Mucosa of descending colon (tissue), 3 donors: ENCODE results near the gene BMP2K. TPM values are rescaled to one million over a fixed set of nuclear protein-coding genes. Genes with fewer than 3 reads are reported as not detected.

Experiments
- ATAC-seq: fragments of 200-7000 bp; cut with Tn5 transposase; one replicate; pipeline ENCODE4 v1.9.1; 2020; ENCODE audit warnings: mild to moderate bottlenecking, moderate library complexity
- DNase-seq, 3 donors: peaks; one replicate each; pipeline ENCODE4 v3.0.0-alpha.2; 2020
- H3K36me3 ChIP-seq: fragments of 200-600 bp; one replicate; pipeline ENCODE4 v1.8.0; 2021; ENCODE audit warnings: low read depth, mild to moderate bottlenecking
- H3K4me1 ChIP-seq: fragments of 200-600 bp; one replicate; pipeline ENCODE4 v1.8.0; 2021; ENCODE audit warnings: low read depth, mild to moderate bottlenecking
- H3K4me3 ChIP-seq: fragments of 200-600 bp; one replicate; pipeline ENCODE4 v1.8.0; 2021; ENCODE audit warnings: mild to moderate bottlenecking
- H3K9me3 ChIP-seq: fragments of 200-600 bp; one replicate; pipeline ENCODE4 v1.8.0; 2021; ENCODE audit warnings: mild to moderate bottlenecking
- CTCF ChIP-seq: fragments of 200-600 bp; IDR thresholded peaks from one replicate; pipeline ENCODE4 v1.8.0; 2022; ENCODE audit warnings: antibody characterized with exemption, mild to moderate bottlenecking
- intact Hi-C, 2 donors: fragments of 100-400 bp; cut with DNase I in 1 of 2; cut with micrococcal nuclease in 1 of 2; formaldehyde crosslinking; loops; one replicate each; pipeline versions ENCODE4 v1.11.0 to v1.11.1; 2022; cut with DNase I, micrococcal nuclease
- total RNA-seq, 3 donors: library from RNA; stranded (reverse); fragmentation: NEBNext Ultra II Directional in 2 of 3; extraction: Animal tissue kit (Norgen Biotek cat#: 25700) in 2 of 3; gene quantifications; one replicate each; pipeline versions ENCODE4 v1.2.1 to v1.2.4, GENCODE V29; 2021 to 2023
- donor health status: DM: no; HTN: no; CAD: no; lungs with moderate emphysema.
- donor health status: DM: no; HTN: no; CAD: no.
- donor health status: DM: no; HTN: yes; CAD: no.

Gene BMP2K
- total RNA-seq, 3 donors from 2014 or later: 42.5 to 77.1 (median 67.5) TPM

DNA sequence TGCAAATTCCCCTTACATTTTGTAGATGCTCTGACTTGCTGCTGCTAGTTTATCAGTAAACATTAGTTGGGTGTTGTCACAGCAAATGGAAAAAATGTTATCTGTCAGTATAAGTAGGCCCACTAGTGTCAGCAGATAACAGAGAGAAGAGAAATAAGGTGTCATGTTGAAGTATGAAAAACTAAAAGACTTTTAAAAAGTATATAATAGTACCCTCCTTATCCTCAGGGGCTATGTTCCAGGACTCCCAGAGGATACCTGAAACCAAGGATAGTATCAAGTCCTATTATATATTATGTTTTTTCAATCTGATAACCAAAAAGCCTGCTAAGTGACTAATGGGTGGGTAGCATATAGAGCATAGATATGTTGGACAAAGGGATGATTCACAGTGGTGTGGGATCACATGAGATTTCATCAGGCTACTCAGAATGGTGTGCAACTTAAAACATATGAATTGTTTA is 11.6 kb upstream of the BMP2K start:
- no peak for TF ChIP-seq CTCF
- intact Hi-C loops: no loop called here
- no peak for ATAC-seq
- DNase-seq: no peak
- Histone ChIP-seq H3K4me1 (peaks cover 6% of the 10 kb centered on the region), H3K4me3 (no peak overlapping the region), H3K36me3 (no peaks in the 10 kb centered on the region), H3K9me3 (no peaks in the 10 kb centered on the region)

DNA sequence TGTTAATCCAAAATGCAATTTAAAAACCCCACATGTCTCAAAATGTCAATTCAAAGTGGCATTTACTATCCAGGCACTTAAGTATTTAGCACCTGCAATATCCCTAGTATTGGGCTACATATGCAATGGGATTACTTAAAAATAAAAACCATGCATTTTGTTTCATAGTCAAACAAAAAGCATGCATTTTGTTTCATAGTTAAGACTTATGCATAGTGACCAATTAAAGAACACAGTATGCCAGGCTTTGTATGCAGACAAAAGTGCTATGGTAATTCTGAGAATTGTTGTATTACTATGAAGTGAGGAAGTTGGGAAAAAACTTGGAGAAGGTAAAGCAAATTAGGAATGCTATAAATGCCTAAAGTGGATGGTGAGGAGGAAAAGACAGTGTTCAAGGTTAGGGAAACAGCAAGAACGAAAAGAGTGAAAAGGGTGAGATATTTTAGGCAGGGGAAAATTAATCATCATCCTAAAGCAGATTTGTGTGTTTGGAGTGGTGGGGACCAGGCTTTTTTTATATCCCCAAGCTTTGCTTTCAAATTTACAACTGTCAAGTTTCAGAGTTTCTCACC is 10.6 kb upstream of the BMP2K start:
- no peak for ATAC-seq
- intact Hi-C loops: no loop called here
- H3K4me1 ChIP-seq: peaks cover 6% of the 10 kb centered on the region
- H3K4me3 ChIP-seq: no peak overlapping the region
- no peaks in the 10 kb centered on the region for H3K36me3 ChIP-seq
- H3K9me3 ChIP-seq: no peaks in the 10 kb centered on the region
- no peak for TF ChIP-seq CTCF
- no peak for DNase-seq

- ATAC-seq: no peak
Measured at GRCh38 chr4:78766026-78766425, 10.1 kb upstream of the BMP2K start.

DNA sequence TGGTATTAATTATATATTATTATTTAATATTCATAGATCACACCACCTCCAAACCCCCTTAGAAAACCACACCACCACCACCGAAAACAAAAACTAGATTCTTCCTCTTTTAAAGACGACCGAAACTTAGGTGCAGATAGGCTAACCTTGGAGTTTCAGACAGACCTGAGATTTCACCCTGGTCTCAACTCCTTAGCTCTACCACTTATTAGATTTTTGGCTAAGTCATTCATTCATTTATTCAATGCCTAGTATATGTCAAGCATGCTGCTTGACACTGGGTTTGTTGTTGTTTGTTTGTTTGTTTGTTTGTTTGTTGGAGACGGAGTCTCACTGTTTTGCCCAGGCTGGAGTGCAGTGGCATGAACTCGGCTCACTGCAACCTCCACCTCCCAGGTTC is 9.5 kb upstream of the BMP2K start:
- Histone ChIP-seq H3K4me1 (peaks cover 6% of the 10 kb centered on the region), H3K36me3 (no peaks in the 10 kb centered on the region), H3K4me3 (no peak overlapping the region), H3K9me3 (no peaks in the 10 kb centered on the region)
- ATAC-seq (no peak), DNase-seq (no peak)
- intact Hi-C loops: no loop called here
- no peak for TF ChIP-seq CTCF

More at GRCh38 chr4:78766026-78766425, 10.1 kb upstream of the BMP2K start:
- no peak overlapping the region for H3K4me3 ChIP-seq
- no peaks in the 10 kb centered on the region for H3K9me3 ChIP-seq
- TF ChIP-seq CTCF: no peak
- H3K4me1 ChIP-seq: peaks cover 6% of the 10 kb centered on the region
- intact Hi-C loops: no loop called here
- H3K36me3 ChIP-seq: no peaks in the 10 kb centered on the region
- no peak for DNase-seq

- Histone ChIP-seq H3K36me3 (no peaks in the 10 kb centered on the region), H3K9me3 (no peaks in the 10 kb centered on the region), H3K4me3 (no peak overlapping the region), H3K4me1 (peaks cover under 1% of the 10 kb centered on the region)
- ATAC-seq: no peak
- no peak for TF ChIP-seq CTCF
- DNase-seq: no peak
- intact Hi-C loops: no loop called here
Measured at GRCh38 chr4:78767350-78767749, 8.8 kb upstream of the BMP2K start.
